ENCODE measurements around the gene MAP7.
"Not testable (repeated sequence)": the region's sequence is repeated elsewhere in the genome, so short reads cannot be mapped to it uniquely, and the experiment has no call there.

MAP7 gene

DNA sequence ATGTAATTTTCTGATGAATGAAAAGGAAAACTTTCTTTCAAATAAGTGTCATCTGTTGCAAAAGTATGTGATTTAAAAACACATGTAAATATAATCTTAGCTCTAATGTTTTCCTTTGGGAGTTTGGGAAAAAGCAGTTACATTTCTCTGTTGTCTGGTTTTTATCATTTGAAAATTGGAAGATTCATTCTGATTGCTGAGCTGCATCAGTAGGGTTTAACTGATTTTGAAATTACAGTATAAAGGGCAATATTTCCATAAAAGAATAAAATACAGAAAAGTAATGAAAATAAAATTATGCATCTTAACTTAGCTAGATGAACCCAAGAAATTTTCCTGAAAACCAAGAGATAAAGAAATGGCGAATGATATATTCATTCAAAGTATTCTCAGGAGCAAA lies 57.8 kb downstream of the MAP7 start:
- H3K4me3 ChIP-seq (ENCODE audit: low read depth, low read length): no peak overlapping the region
- CTCF ChIA-PET: no interaction called here
- TF ChIP-seq, protein P1, sequence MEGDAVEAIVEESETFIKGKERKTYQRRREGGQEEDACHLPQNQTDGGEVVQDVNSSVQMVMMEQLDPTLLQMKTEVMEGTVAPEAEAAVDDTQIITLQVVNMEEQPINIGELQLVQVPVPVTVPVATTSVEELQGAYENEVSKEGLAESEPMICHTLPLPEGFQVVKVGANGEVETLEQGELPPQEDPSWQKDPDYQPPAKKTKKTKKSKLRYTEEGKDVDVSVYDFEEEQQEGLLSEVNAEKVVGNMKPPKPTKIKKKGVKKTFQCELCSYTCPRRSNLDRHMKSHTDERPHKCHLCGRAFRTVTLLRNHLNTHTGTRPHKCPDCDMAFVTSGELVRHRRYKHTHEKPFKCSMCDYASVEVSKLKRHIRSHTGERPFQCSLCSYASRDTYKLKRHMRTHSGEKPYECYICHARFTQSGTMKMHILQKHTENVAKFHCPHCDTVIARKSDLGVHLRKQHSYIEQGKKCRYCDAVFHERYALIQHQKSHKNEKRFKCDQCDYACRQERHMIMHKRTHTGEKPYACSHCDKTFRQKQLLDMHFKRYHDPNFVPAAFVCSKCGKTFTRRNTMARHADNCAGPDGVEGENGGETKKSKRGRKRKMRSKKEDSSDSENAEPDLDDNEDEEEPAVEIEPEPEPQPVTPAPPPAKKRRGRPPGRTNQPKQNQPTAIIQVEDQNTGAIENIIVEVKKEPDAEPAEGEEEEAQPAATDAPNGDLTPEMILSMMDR (IDR thresholded peaks at IDR 0.05; ENCODE audit: insufficient read depth, low read length, missing control alignments): no peak
- DNase-seq (ENCODE audit: low read depth, low spot score): no peak
- POLR2A ChIA-PET: no interaction called here

DNA sequence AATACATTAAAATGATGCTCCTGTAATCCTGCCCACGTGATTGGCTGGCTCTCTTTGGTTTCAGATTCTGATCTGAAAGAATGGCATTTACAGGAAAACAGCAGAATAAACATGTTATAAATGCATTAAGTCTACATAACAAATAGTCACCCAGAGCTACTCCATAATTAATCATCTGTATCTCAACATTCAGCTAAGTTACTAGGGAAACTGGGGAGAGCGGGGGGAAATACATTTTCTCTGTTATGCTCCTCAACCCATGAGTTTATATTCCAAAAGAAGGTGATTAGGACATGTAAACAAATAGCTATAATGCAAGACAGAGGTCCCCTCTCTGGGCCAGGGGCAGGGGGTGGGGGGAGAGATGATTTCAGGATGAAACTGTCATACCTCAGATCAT lies 58.5 kb downstream of the MAP7 start:
- H3K4me3 ChIP-seq (ENCODE audit: low read depth, low read length): no peak overlapping the region
- POLR2A ChIA-PET: no interaction called here
- TF ChIP-seq, protein P1 (IDR thresholded peaks at IDR 0.05; ENCODE audit: insufficient read depth, low read length, missing control alignments): no peak
- DNase-seq (ENCODE audit: low read depth, low spot score): no peak
- CTCF ChIA-PET: no interaction called here

DNA sequence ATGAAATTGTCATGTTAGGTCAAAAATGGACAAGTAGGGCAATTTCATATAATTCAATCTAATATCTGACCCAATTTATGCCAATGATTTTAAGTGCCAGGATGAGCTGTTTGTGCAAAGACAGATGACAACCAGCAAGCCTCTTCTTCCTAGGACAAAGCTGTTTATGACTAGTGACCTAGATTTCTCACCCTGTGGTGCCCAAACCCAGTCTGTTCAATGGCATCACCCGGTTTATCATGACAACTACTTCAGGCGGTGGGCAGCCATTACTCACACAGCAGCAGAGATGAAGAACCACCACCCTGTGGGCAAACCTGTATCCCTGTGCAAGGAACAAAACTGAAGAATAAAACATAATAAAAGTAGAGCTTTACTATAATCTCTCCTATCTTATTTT lies 59.0 kb downstream of the MAP7 start:
- no peak overlapping the region for H3K4me3 ChIP-seq (ENCODE audit: low read depth, low read length)
- TF ChIP-seq, protein P1 (IDR thresholded peaks at IDR 0.05; ENCODE audit: insufficient read depth, low read length, missing control alignments): no peak
- CTCF ChIA-PET: no interaction called here
- POLR2A ChIA-PET: no interaction called here
- DNase-seq (ENCODE audit: low read depth, low spot score): no peak

DNA sequence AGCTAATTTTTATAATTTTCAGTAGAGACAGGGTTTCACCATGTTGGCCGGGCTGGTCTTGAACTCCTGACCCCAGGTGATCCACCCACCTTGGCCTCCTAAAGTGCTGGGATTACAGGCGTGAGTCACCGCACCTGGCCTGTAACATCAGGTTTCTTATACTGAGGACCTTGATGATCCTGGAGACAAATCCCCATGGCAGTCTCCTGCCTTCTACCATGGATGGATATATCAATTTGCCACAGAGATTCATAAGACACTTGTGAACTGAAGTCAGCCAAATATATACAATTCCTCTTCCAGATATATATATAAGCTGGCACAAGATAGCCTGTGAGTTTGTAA lies 60.6 kb downstream of the MAP7 start:
- DNase-seq (ENCODE audit: low read depth, low spot score); CTCF ChIA-PET; POLR2A ChIA-PET; H3K4me3 ChIP-seq (ENCODE audit: low read depth, low read length): not testable (repeated sequence)

DNA sequence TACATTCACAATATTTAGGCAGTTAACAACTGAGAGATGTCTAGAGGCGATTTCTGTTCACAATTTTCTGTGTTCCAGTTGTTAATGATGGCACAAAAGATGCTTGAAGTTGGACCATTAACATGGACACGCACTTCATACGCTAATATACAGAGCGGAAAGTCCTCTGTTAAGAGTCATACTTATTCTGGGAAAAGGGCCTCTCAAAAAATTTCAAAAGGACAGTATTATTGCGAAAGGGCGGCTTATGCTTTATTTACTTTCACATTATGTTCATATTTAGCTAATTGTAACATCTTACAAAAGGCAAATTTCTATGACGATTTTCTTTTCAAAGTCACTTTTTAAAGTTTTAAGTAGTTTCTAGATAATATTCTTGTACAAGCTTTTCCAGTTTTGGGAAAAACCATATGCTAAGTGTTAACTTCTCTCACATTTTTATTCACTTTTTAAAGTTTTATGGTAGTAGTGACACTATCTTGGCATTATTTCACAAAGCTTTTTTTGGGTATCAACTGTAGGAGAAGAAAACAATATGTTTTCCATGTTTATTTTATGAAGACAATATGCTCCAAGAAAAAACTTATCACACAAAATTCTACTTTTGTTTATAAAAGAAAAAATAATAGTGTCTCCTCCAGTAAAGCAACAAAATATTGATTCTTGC lies 62.3 kb downstream of the MAP7 start:
- no peak overlapping the region for H3K4me3 ChIP-seq (ENCODE audit: low read depth, low read length)
- DNase-seq (ENCODE audit: low read depth, low spot score): no peak
- TF ChIP-seq, protein P1 (IDR thresholded peaks at IDR 0.05; ENCODE audit: insufficient read depth, low read length, missing control alignments): no peak
- POLR2A ChIA-PET: no interaction called here
- CTCF ChIA-PET: no interaction called here

DNA sequence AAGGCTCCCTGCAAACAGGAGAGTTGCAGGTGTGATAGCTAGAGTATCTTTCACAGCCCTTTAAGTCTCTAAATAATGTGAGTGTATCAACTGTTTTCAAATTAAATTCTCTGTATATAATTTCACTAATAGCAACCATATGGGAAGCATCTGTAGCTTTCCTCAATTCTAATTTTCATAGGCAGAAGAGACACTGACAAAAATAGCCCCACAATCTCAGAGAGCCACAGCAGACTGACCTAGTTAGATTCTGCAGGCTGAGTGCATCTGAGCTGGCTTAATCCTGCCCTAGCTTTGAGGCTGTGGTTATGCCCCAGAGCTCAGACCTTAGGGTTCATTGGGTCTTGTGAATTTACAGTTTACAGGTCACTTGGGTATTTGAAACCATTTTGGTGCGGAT lies 63.9 kb downstream of the MAP7 start:
- TF ChIP-seq, protein P1 (IDR thresholded peaks at IDR 0.05; ENCODE audit: insufficient read depth, low read length, missing control alignments): no peak
- DNase-seq (ENCODE audit: low read depth, low spot score): no peak
- ChIA-PET POLR2A (no interaction called here), CTCF (no interaction called here)
- H3K4me3 ChIP-seq (ENCODE audit: low read depth, low read length): no peak overlapping the region

DNA sequence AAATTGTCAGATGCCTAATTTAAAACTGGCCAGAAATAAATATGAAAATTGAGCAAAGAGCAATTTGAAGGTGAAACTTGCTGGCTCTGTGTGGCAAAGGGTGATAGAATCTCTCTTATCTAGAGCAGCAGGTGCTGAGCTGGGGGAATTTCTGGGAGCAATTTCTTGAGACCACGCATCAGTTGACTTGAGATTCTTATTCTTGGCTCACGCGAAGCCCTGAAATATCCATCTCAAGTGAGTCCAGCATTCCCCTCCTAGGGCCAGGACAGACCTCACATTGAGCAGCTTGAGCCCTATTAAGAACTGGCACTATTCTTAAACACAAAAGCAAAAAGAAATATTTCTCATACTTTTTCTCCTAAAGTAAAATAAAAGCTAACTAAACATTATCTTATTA lies 66.3 kb downstream of the MAP7 start:
- ChIA-PET CTCF (no interaction called here), POLR2A (no interaction called here)

DNA sequence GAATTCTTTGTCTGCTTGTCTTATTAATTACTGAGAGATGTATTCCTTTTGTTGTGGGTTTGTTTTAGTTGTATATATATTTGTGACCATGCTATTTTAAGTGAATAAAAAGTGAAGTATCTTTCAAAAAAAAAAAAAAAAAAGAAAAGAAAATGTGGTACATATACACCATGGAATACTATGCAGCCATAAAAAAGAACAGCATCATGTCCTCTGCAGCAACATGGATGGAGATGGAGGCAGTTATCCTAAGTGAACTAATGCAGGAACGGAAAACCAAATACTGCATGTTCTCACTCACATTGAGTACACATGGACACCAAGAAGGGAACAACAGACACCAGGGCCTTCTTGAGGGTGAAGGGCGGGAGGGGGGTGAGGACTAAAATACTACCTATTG lies 67.2 kb downstream of the MAP7 start:
- CTCF ChIA-PET; POLR2A ChIA-PET; DNase-seq (ENCODE audit: low read depth, low spot score); H3K4me3 ChIP-seq (ENCODE audit: low read depth, low read length): not testable (repeated sequence)

More for the DNA sequence above, 66.3 kb downstream of the MAP7 start:
- DNase-seq (ENCODE audit: low read depth, low spot score): no peak
- H3K4me3 ChIP-seq (ENCODE audit: low read depth, low read length): no peak overlapping the region
- TF ChIP-seq, protein P1 (IDR thresholded peaks at IDR 0.05; ENCODE audit: insufficient read depth, low read length, missing control alignments): no peak
